ENCODE results near the gene PPP1R10.

The PPP1R10 gene

GRCh38 chr6:30590509-30590908 is 26.5 kb downstream of the PPP1R10 start:
- no peak overlapping the region for H3K4me2 ChIP-seq (ENCODE audit: low read depth, low read length, poor library complexity, severe bottlenecking)
- 0 out of 2 replicates have a peak, but pooled peaks cover 9% of the 10 kb centered on the region for H3K79me2 ChIP-seq (ENCODE audit: insufficient read depth, low read length)
- no peaks in the 10 kb centered on the region for H3K9me3 ChIP-seq (ENCODE audit: insufficient read depth, low read length)
- H3K4me3 ChIP-seq (ENCODE audit: insufficient read depth, low read length, poor library complexity, severe bottlenecking) = no peak overlapping the region
- H3F3A ChIP-seq (ENCODE audit: insufficient read depth) = peaks cover 15% of the 10 kb centered on the region
- TF ChIP-seq EZH2phosphoT487 (conservative IDR thresholded peaks at IDR 0.05; ENCODE audit: low read length) = no peak
- TF ChIP-seq, protein P1, sequence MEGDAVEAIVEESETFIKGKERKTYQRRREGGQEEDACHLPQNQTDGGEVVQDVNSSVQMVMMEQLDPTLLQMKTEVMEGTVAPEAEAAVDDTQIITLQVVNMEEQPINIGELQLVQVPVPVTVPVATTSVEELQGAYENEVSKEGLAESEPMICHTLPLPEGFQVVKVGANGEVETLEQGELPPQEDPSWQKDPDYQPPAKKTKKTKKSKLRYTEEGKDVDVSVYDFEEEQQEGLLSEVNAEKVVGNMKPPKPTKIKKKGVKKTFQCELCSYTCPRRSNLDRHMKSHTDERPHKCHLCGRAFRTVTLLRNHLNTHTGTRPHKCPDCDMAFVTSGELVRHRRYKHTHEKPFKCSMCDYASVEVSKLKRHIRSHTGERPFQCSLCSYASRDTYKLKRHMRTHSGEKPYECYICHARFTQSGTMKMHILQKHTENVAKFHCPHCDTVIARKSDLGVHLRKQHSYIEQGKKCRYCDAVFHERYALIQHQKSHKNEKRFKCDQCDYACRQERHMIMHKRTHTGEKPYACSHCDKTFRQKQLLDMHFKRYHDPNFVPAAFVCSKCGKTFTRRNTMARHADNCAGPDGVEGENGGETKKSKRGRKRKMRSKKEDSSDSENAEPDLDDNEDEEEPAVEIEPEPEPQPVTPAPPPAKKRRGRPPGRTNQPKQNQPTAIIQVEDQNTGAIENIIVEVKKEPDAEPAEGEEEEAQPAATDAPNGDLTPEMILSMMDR (IDR thresholded peaks at IDR 0.05; ENCODE audit: insufficient read depth, low read length, poor library complexity, severe bottlenecking) = no peak
- H3K36me3 ChIP-seq (ENCODE audit: low read length) = peaks cover 34% of the 10 kb centered on the region
- no peak overlapping the region for H2AFZ ChIP-seq (ENCODE audit: low read depth, low read length, severe bottlenecking)
- H3K27me3 ChIP-seq (ENCODE audit: low read length) = no peaks in the 10 kb centered on the region
- H3K9me2 ChIP-seq (replicated peaks; ENCODE audit: insufficient read depth, low read length) = no peaks in the 10 kb centered on the region
- H3K27ac ChIP-seq (ENCODE audit: low read depth, low read length) = no peak overlapping the region
- no peak overlapping the region for H3K9ac ChIP-seq (ENCODE audit: low read length)
- H4K20me1 ChIP-seq (ENCODE audit: low read depth, low read length) = no peaks in the 10 kb centered on the region; the same call in 1 of the 2 replicates

- Histone ChIP-seq H3K27me3 (ENCODE audit: low read length) (no peaks in the 10 kb centered on the region), H3K4me3 (ENCODE audit: insufficient read depth, low read length, poor library complexity, severe bottlenecking) (no peak overlapping the region), H3K79me2 (ENCODE audit: insufficient read depth, low read length) (0 out of 2 replicates have a peak, but pooled peaks cover 9% of the 10 kb centered on the region), H3K9me3 (ENCODE audit: insufficient read depth, low read length) (no peaks in the 10 kb centered on the region), H2AFZ (ENCODE audit: low read depth, low read length, severe bottlenecking) (no peak overlapping the region), H3F3A (ENCODE audit: insufficient read depth) (peaks cover 13% of the 10 kb centered on the region), H3K9me2 (replicated peaks; ENCODE audit: insufficient read depth, low read length) (no peaks in the 10 kb centered on the region), H3K27ac (ENCODE audit: low read depth, low read length) (no peak overlapping the region), H4K20me1 (ENCODE audit: low read depth, low read length) (no peaks in the 10 kb centered on the region; the same call in 1 of the 2 replicates), H3K4me2 (ENCODE audit: low read depth, low read length, poor library complexity, severe bottlenecking) (no peak overlapping the region), H3K9ac (ENCODE audit: low read length) (no peak overlapping the region), H3K36me3 (ENCODE audit: low read length) (peaks cover 41% of the 10 kb centered on the region)
- TF ChIP-seq, protein P1 (IDR thresholded peaks at IDR 0.05; ENCODE audit: insufficient read depth, low read length, poor library complexity, severe bottlenecking) = no peak
- TF ChIP-seq EZH2phosphoT487 (conservative IDR thresholded peaks at IDR 0.05; ENCODE audit: low read length) = no peak
These were observed 27.2 kb downstream of the PPP1R10 start for GRCh38 chr6:30589754-30590358.

- no peak overlapping the region for H3K4me3 ChIP-seq (ENCODE audit: insufficient read depth, low read length, poor library complexity, severe bottlenecking)
- no peaks in the 10 kb centered on the region for H3K9me2 ChIP-seq (replicated peaks; ENCODE audit: insufficient read depth, low read length)
- no peak overlapping the region for H3K27ac ChIP-seq (ENCODE audit: low read depth, low read length)
- no peaks in the 10 kb centered on the region for H4K20me1 ChIP-seq (ENCODE audit: low read depth, low read length)
- peaks cover 39% of the 10 kb centered on the region for H3K36me3 ChIP-seq (ENCODE audit: low read length)
- no peaks in the 10 kb centered on the region for H3K79me2 ChIP-seq (ENCODE audit: insufficient read depth, low read length)
- no peaks in the 10 kb centered on the region for H3K9me3 ChIP-seq (ENCODE audit: insufficient read depth, low read length)
- H3K4me2 ChIP-seq (ENCODE audit: low read depth, low read length, poor library complexity, severe bottlenecking) = no peak overlapping the region
- H3F3A ChIP-seq (ENCODE audit: insufficient read depth) = no peaks in the 10 kb centered on the region; the same call in 1 of the 2 replicates
- H3K27me3 ChIP-seq (ENCODE audit: low read length) = no peaks in the 10 kb centered on the region
- TF ChIP-seq EZH2phosphoT487 (conservative IDR thresholded peaks at IDR 0.05; ENCODE audit: low read length) = no peak
- TF ChIP-seq, protein P1 (IDR thresholded peaks at IDR 0.05; ENCODE audit: insufficient read depth, low read length, poor library complexity, severe bottlenecking) = no peak
- no peak overlapping the region for H3K9ac ChIP-seq (ENCODE audit: low read length)
- no peak overlapping the region for H2AFZ ChIP-seq (ENCODE audit: low read depth, low read length, severe bottlenecking)
These were observed 33.1 kb downstream of the PPP1R10 start for GRCh38 chr6:30583921-30584320.
